Fibroblast of lung (primary cell): ENCODE measurements around the gene VSTM2B. TPM values are rescaled to one million over a fixed set of nuclear protein-coding genes. Genes with fewer than 3 reads are reported as not detected.

Experiments used
- DNase-seq, 2 donors: peaks; one replicate each; pipeline versions ENCODE4 v3.0.0 to v3.0.0-alpha.2; 2010; ENCODE audit warnings: low read depth in 2 of 2
- H2AFZ ChIP-seq: 2 replicates; pipeline ENCODE4 v1.5.1; 2012; ENCODE audit warnings: low read length, control low read depth, inconsistent platforms
- H3K27ac ChIP-seq: 2 replicates; pipeline ENCODE4 v1.5.1; 2011; ENCODE audit warnings: low read length, control low read depth; ENCODE audit not compliant: insufficient read depth
- H3K27me3 ChIP-seq: 2 replicates; pipeline ENCODE4 v1.5.1; 2011; ENCODE audit warnings: mild to moderate bottlenecking, low read length; ENCODE audit not compliant: control insufficient read depth, insufficient read depth
- H3K36me3 ChIP-seq: 2 replicates; pipeline ENCODE4 v1.5.1; 2011; ENCODE audit warnings: low read length; ENCODE audit not compliant: control insufficient read depth, insufficient read depth
- H3K4me1 ChIP-seq: 2 replicates; pipeline ENCODE4 v1.5.1; 2011; ENCODE audit warnings: low read length; ENCODE audit not compliant: control insufficient read depth, insufficient read depth; ENCODE audit errors: extremely low read depth
- H3K4me2 ChIP-seq: 2 replicates; pipeline ENCODE4 v1.5.1; 2011; ENCODE audit warnings: low read length, control low read depth; ENCODE audit not compliant: insufficient read depth; ENCODE audit errors: extremely low read depth
- H3K4me3 ChIP-seq, 4 experiments: fragments of 200-600 bp in 1 of 4; sonication (generic) in 1 of 4; replicated peaks in 1 of 4; 2 replicates each; pipeline ENCODE4 v1.5.1; 2011 to 2016; ENCODE audit warnings: low read length in 4 of 4, low read depth in 3 of 4, mild to moderate bottlenecking in 3 of 4, control low read depth in 2 of 4, inconsistent platforms in 1 of 4, mixed read lengths in 1 of 4; ENCODE audit not compliant: insufficient read depth in 1 of 4; ENCODE audit errors: control extremely low read depth in 1 of 4
- H3K79me2 ChIP-seq: 2 replicates; pipeline ENCODE4 v1.5.1; 2012; ENCODE audit warnings: mild to moderate bottlenecking, low read length, inconsistent platforms; ENCODE audit not compliant: control insufficient read depth, insufficient read depth
- H3K9ac ChIP-seq: 2 replicates; pipeline ENCODE4 v1.5.1; 2011; ENCODE audit warnings: mild to moderate bottlenecking, low read length, control low read depth; ENCODE audit not compliant: insufficient read depth
- H3K9me3 ChIP-seq: 2 replicates; pipeline ENCODE4 v1.5.1; 2012; ENCODE audit warnings: low read depth, low read length; ENCODE audit not compliant: control insufficient read depth, insufficient read depth
- H4K20me1 ChIP-seq: 2 replicates; pipeline ENCODE4 v1.5.1; 2011; ENCODE audit warnings: low read length; ENCODE audit not compliant: control insufficient read depth, insufficient read depth; ENCODE audit errors: extremely low read depth
- CTCF ChIP-seq, 2 donors: IDR thresholded peaks in 1 of 2; conservative IDR thresholded peaks in 1 of 2; 1 replicate in 1 of 2; 2 replicates in 1 of 2; pipeline ENCODE4 v1.5.1; 2011 to 2012; ENCODE audit warnings: low read length in 2 of 2, control low read depth in 1 of 2, inconsistent platforms in 1 of 2, low read depth in 1 of 2, mild to moderate bottlenecking in 1 of 2
- EZH2 ChIP-seq: IDR thresholded peaks from 2 replicates; pipeline ENCODE4 v1.5.1; 2012; ENCODE audit warnings: low read length, control low read depth, mild to moderate bottlenecking; ENCODE audit errors: missing control alignments
- polyA plus RNA-seq, 2 donors: library from polyadenylated mRNA; depleted of rRNA in 1 of 2; stranded (reverse) in 1 of 2; unstranded in 1 of 2; fragments of >200 nt; gene quantifications; 2 replicates each; pipeline ENCODE4 v1.2.1, GENCODE V29; 2011 to 2012; ENCODE audit warnings: missing spikeins in 1 of 2
- total RNA-seq: library from RNA; depleted of rRNA; stranded (reverse); fragments of >200 nt; gene quantifications from 2 replicates; pipeline ENCODE4 v1.2.1, GENCODE V29; 2014

Gene VSTM2B
- total and polyA plus RNA-seq, 2 donors (not counting 1 experiment from before 2014, with no cell fraction given): not detected

GRCh38 chr19:29588095-29588494 is 62.3 kb downstream of the VSTM2B start:
- TF ChIP-seq EZH2 (no peak), CTCF (conservative IDR thresholded peaks at IDR 0.05 in 1 of 2, IDR thresholded peaks at IDR 0.05 in 1 of 2; ENCODE audit: low read depth in 1 of 2, low read length in 2 of 2) (no peak)
- no peak overlapping the region for H3K9ac ChIP-seq

GRCh38 chr19:29590278-29590677 is 64.5 kb downstream of the VSTM2B start:
- no peaks in the 10 kb centered on the region for H3K4me1 ChIP-seq
- no peak for DNase-seq
- H3K79me2 ChIP-seq: no peaks in the 10 kb centered on the region
- no peak overlapping the region for H3K4me3 ChIP-seq
- no peak overlapping the region for H3K27ac ChIP-seq
- TF ChIP-seq CTCF (conservative IDR thresholded peaks at IDR 0.05 in 1 of 2, IDR thresholded peaks at IDR 0.05 in 1 of 2; ENCODE audit: low read depth in 1 of 2, low read length in 2 of 2): no peak
- TF ChIP-seq EZH2: no peak
- H3K9ac ChIP-seq: no peak overlapping the region
- no peaks in the 10 kb centered on the region for H4K20me1 ChIP-seq
- H3K27me3 ChIP-seq: no peaks in the 10 kb centered on the region
- no peak overlapping the region for H3K4me2 ChIP-seq
- no peak overlapping the region for H2AFZ ChIP-seq
- H3K36me3 ChIP-seq: no peaks in the 10 kb centered on the region
- H3K9me3 ChIP-seq: no peaks in the 10 kb centered on the region

More at GRCh38 chr19:29588095-29588494, 62.3 kb downstream of the VSTM2B start:
- Histone ChIP-seq H4K20me1 (no peaks in the 10 kb centered on the region), H3K9me3 (no peaks in the 10 kb centered on the region), H3K4me3 (no peak overlapping the region), H3K36me3 (no peaks in the 10 kb centered on the region), H2AFZ (no peak overlapping the region), H3K27ac (no peak overlapping the region), H3K4me2 (no peak overlapping the region), H3K4me1 (no peaks in the 10 kb centered on the region), H3K79me2 (no peaks in the 10 kb centered on the region), H3K27me3 (peaks cover 3% of the 10 kb centered on the region)
- DNase-seq: no peak

- Histone ChIP-seq H3K9ac (no peak overlapping the region), H2AFZ (no peak overlapping the region)
- no peak for DNase-seq
Observed at GRCh38 chr19:29591670-29592069, 65.9 kb downstream of the VSTM2B start.

More at GRCh38 chr19:29591670-29592069, 65.9 kb downstream of the VSTM2B start:
- Histone ChIP-seq H3K4me1 (no peaks in the 10 kb centered on the region), H3K27ac (no peak overlapping the region), H3K27me3 (peaks cover 3% of the 10 kb centered on the region), H3K4me3 (no peak overlapping the region), H3K9me3 (no peaks in the 10 kb centered on the region), H3K36me3 (no peaks in the 10 kb centered on the region), H4K20me1 (no peaks in the 10 kb centered on the region), H3K79me2 (no peaks in the 10 kb centered on the region), H3K4me2 (no peak overlapping the region)
- TF ChIP-seq CTCF (conservative IDR thresholded peaks at IDR 0.05 in 1 of 2, IDR thresholded peaks at IDR 0.05 in 1 of 2; ENCODE audit: low read depth in 1 of 2, low read length in 2 of 2) (no peak), EZH2 (no peak)
